HepG2 (cell line): ENCODE results near the gene WIPF2. TPM values are rescaled to one million over a fixed set of nuclear protein-coding genes. Genes with fewer than 3 reads are reported as not detected.
A peak's percentile ranks its signal among the peaks of the same experiment; 100 is the strongest.

Experiments used
- AGO2 ChIP-seq: fragments of 200-400 bp; formaldehyde crosslinking; optimal IDR thresholded peaks from 2 replicates; pipeline ENCODE3; 2017; ENCODE audit warnings: mild to moderate bottlenecking, low read depth, low read length, moderate library complexity
- BATF2 ChIP-seq: sonication (generic); formaldehyde crosslinking; IDR thresholded peaks from 2 replicates; pipeline ENCODE4 v1.8.0; 2022; ENCODE audit warnings: mild to moderate bottlenecking, missing genetic modification reagents, moderate library complexity
- EHMT2 ChIP-seq: fragments of 200-600 bp; sonication (generic); IDR thresholded peaks from 2 replicates; pipeline ENCODE4 v1.7.0; 2017; ENCODE audit warnings: antibody characterized with exemption, low read depth, low read length, borderline replicate concordance
- IKZF1 ChIP-seq: fragments of 450-650 bp; IDR thresholded peaks from 2 replicates; pipeline ENCODE4 v1.7.1; 2016
- IRF9 ChIP-seq: sonication (generic); formaldehyde crosslinking; IDR thresholded peaks from 2 replicates; pipeline ENCODE4 v1.8.0; 2022; ENCODE audit warnings: missing genetic modification reagents, mild to moderate bottlenecking, borderline replicate concordance
- ISX ChIP-seq: sonication (generic); formaldehyde crosslinking; conservative IDR thresholded peaks from 2 replicates; pipeline ENCODE4 v1.5.0; 2020; ENCODE audit warnings: missing genetic modification reagents
- KLF6 ChIP-seq: IDR thresholded peaks from 2 replicates; pipeline ENCODE4 v1.8.0; 2016; ENCODE audit warnings: missing biosample characterization, missing genetic modification reagents
- PAF1 ChIP-seq: IDR thresholded peaks from 2 replicates; pipeline ENCODE4 v1.6.1; 2016; ENCODE audit warnings: missing genetic modification reagents, missing compliant biosample characterization
- POLR2AphosphoS2 ChIP-seq: IDR thresholded peaks from 2 replicates; pipeline ENCODE4 v1.6.1; 2011; ENCODE audit warnings: low read depth, low read length, improper control_type of control experiment
- SMARCC2 ChIP-seq: fragments of 450-650 bp; IDR thresholded peaks from 2 replicates; pipeline ENCODE4 v1.6.1; 2017; ENCODE audit warnings: antibody characterized with exemption, mild to moderate bottlenecking
- SOX13 ChIP-seq, 3 experiments: fragments of 450-650 bp in 1 of 3; sonication (generic) in 1 of 3; formaldehyde crosslinking in 1 of 3; IDR thresholded peaks in 2 of 3; conservative IDR thresholded peaks in 1 of 3; 2 replicates each; pipeline versions ENCODE4 v1.5.0 to v1.6.1; 2016 to 2020; ENCODE audit warnings: antibody characterized with exemption in 1 of 3, mild to moderate bottlenecking in 1 of 3, missing compliant biosample characterization in 1 of 3, missing genetic modification reagents in 1 of 3, moderate library complexity in 1 of 3
- SRF ChIP-seq: IDR thresholded peaks from 2 replicates; pipeline ENCODE4 v1.6.1; 2011; ENCODE audit warnings: mild to moderate bottlenecking, low read depth, low read length, moderate library complexity
- ZBTB8A ChIP-seq: sonication (generic); formaldehyde crosslinking; IDR thresholded peaks from 2 replicates; pipeline ENCODE4 v1.4.0; 2020; ENCODE audit warnings: mild to moderate bottlenecking, low read depth, missing genetic modification reagents, borderline replicate concordance
- ZFP37 ChIP-seq: sonication (generic); formaldehyde crosslinking; IDR thresholded peaks from 2 replicates; pipeline ENCODE4 v1.4.0; 2020; ENCODE audit warnings: missing genetic modification reagents, borderline replicate concordance
- ZHX2 ChIP-seq, 2 experiments: sonication (generic) in 1 of 2; formaldehyde crosslinking in 1 of 2; IDR thresholded peaks; 2 replicates each; pipeline versions ENCODE4 v1.6.1 to v1.9.0; 2014 to 2022; ENCODE audit warnings: antibody characterized with exemption in 1 of 2, borderline replicate concordance in 1 of 2, inconsistent platforms in 1 of 2, low read depth in 1 of 2, missing genetic modification reagents in 1 of 2
- ZNF33B ChIP-seq: sonication (generic); formaldehyde crosslinking; IDR thresholded peaks from 2 replicates; pipeline ENCODE4 v1.5.1; 2020; ENCODE audit warnings: mild to moderate bottlenecking, missing genetic modification reagents
- ZNF605 ChIP-seq: sonication (generic); formaldehyde crosslinking; IDR thresholded peaks from 2 replicates; pipeline ENCODE4 v1.8.0; 2022; ENCODE audit warnings: mild to moderate bottlenecking, missing genetic modification reagents
- ZNF674 ChIP-seq: sonication (generic); formaldehyde crosslinking; IDR thresholded peaks from 2 replicates; pipeline ENCODE4 v1.5.0; 2020; ENCODE audit warnings: low read depth, mild to moderate bottlenecking, missing genetic modification reagents
- ZNF737 ChIP-seq: sonication (generic); formaldehyde crosslinking; IDR thresholded peaks from 2 replicates; pipeline ENCODE4 v1.5.0; 2020; ENCODE audit warnings: missing genetic modification reagents, mild to moderate bottlenecking, borderline replicate concordance
- ZNF749 ChIP-seq: sonication (generic); formaldehyde crosslinking; IDR thresholded peaks from 2 replicates; pipeline ENCODE4 v1.8.0; 2022; ENCODE audit warnings: mild to moderate bottlenecking, missing genetic modification reagents, moderate library complexity, borderline replicate concordance
- ZNF772 ChIP-seq: sonication (generic); formaldehyde crosslinking; IDR thresholded peaks from 2 replicates; pipeline ENCODE4 v1.5.0; 2020; ENCODE audit warnings: mild to moderate bottlenecking, missing genetic modification reagents
- ZNF83 ChIP-seq: sonication (generic); formaldehyde crosslinking; IDR thresholded peaks from 2 replicates; pipeline ENCODE4 v1.4.0; 2020; ENCODE audit warnings: missing genetic modification reagents, mild to moderate bottlenecking, borderline replicate concordance
- polyA plus RNA-seq, 8 experiments: library from polyadenylated mRNA; depleted of rRNA in 3 of 8; stranded (reverse) in 7 of 8; unstranded in 1 of 8; fragments of >200 nt; fragmentation: Illumina TruSeq in 4 of 8; extraction: Trizol in 4 of 8; gene quantifications; 2 replicates each; pipeline versions ENCODE4 v1.2.1 to v1.2.3, GENCODE V29; 2011 to 2016; ENCODE audit warnings: low read depth in 4 of 8, missing spikeins in 1 of 8, mixed read lengths in 1 of 8; ENCODE audit not compliant: insufficient read depth in 1 of 8
- total RNA-seq, 5 experiments: library from RNA; depleted of rRNA; stranded (reverse); fragments of >200 nt; fragmentation: Illumina TruSeq; extraction: Trizol; gene quantifications; 2 replicates each; pipeline ENCODE4 v1.2.3, GENCODE V29; 2016; ENCODE audit warnings: low read depth in 1 of 5

WIPF2 gene
- total and polyA plus RNA-seq, 2 of the 13 experiments (the other 11 are each of a cell fraction or from before 2014, with no cell fraction given): 7.2 to 10.8 TPM

- TF ChIP-seq ZHX2 (IDR thresholded peaks at IDR 0.05; ENCODE audit: low read depth): no peak
- no peak for TF ChIP-seq ZHX2 (CRISPR knock-in tag; IDR thresholded peaks at IDR 0.05; ENCODE audit: borderline replicate concordance)
- TF ChIP-seq IRF9 (CRISPR knock-in tag): no peak
- TF ChIP-seq ZFP37 (CRISPR knock-in tag): no peak
- no peak for TF ChIP-seq ZNF605 (CRISPR knock-in tag)
- no peak for TF ChIP-seq ZNF749 (CRISPR knock-in tag)
- no peak for TF ChIP-seq SOX13 (IDR thresholded peaks at IDR 0.05)
- peak in 1 of 2 experiments; percentile 73; a peak in 2 of 4 replicates for TF ChIP-seq SOX13 (CRISPR knock-in tag; conservative IDR thresholded peaks at IDR 0.05 in 1 of 2, IDR thresholded peaks at IDR 0.05 in 1 of 2)
- TF ChIP-seq ZNF83 (CRISPR knock-in tag): no peak
- no peak for TF ChIP-seq IKZF1
- no peak for TF ChIP-seq ZBTB8A (CRISPR knock-in tag)
- TF ChIP-seq AGO2: no peak
- TF ChIP-seq ZNF772 (CRISPR knock-in tag): no peak; the same call in 1 of the 2 replicates
- no peak for TF ChIP-seq POLR2AphosphoS2
- no peak for TF ChIP-seq SRF
- TF ChIP-seq ZNF737 (CRISPR knock-in tag): no peak
- no peak for TF ChIP-seq SMARCC2
- TF ChIP-seq ISX (CRISPR knock-in tag): no peak
- no peak for TF ChIP-seq EHMT2
- no peak for TF ChIP-seq PAF1 (CRISPR knock-in tag)
- no peak for TF ChIP-seq ZNF33B (CRISPR knock-in tag)
- no peak for TF ChIP-seq BATF2
- no peak for TF ChIP-seq ZNF674 (CRISPR knock-in tag)
- TF ChIP-seq KLF6 (CRISPR knock-in tag): no peak
Observed at GRCh38 chr17:40173091-40173777, 45.9 kb upstream of the WIPF2 start (continued).
